Psoas muscle (tissue), 8 donors: ENCODE data around the gene SDCCAG8. TPM values are rescaled to one million over a fixed set of nuclear protein-coding genes. Genes with fewer than 3 reads are reported as not detected.

Source experiments
- ATAC-seq, 4 donors: fragments of 200-7000 bp; cut with Tn5 transposase; one replicate each; pipeline ENCODE4 v1.9.1; 2020; ENCODE audit warnings: moderate library complexity in 3 of 4, mild to moderate bottlenecking in 2 of 4
- DNase-seq, 2 donors: peaks; one replicate each; pipeline ENCODE4 v3.0.0-alpha.2; 2020
- H3K27ac ChIP-seq: fragments of 200-600 bp; one replicate; pipeline ENCODE4 v1.8.0; 2022
- H3K27me3 ChIP-seq, 3 donors: fragments of 200-600 bp in 1 of 3; one replicate each; pipeline versions ENCODE4 v1.6.1 to v1.8.0; 2013 to 2022; ENCODE audit warnings: low read length in 2 of 3, mild to moderate bottlenecking in 2 of 3, moderate library complexity in 1 of 3; ENCODE audit not compliant: insufficient read depth in 3 of 3
- H3K36me3 ChIP-seq, 2 donors: fragments of 200-600 bp in 1 of 2; one replicate each; pipeline versions ENCODE4 v1.6.1 to v1.8.0; 2013 to 2022; ENCODE audit warnings: low read depth in 1 of 2, mild to moderate bottlenecking in 1 of 2, moderate library complexity in 1 of 2; ENCODE audit not compliant: insufficient read depth in 1 of 2
- H3K4me1 ChIP-seq: fragments of 200-600 bp; one replicate; pipeline ENCODE4 v1.8.0; 2022
- H3K4me3 ChIP-seq: fragments of 200-600 bp; one replicate; pipeline ENCODE4 v1.8.0; 2022; ENCODE audit warnings: mild to moderate bottlenecking
- H3K9me3 ChIP-seq: fragments of 200-600 bp; one replicate; pipeline ENCODE4 v1.8.0; 2022
- WGBS, 3 donors: extraction: QIAGEN DNeasy Blood & Tissue Kit; methylation state at CpG; one replicate each; pipeline versions ENCODE4 v1.1.6 to v1.1.7; 2013; 5-methylcytosine and 5-hydroxymethylcytosine counted together
- intact Hi-C, 2 donors: fragments of 100-400 bp; cut with DNase I; formaldehyde crosslinking; loops; one replicate each; pipeline versions ENCODE4 v1.11.0 to v1.14.2; 2022
- polyA plus RNA-seq, 3 donors: library from polyadenylated mRNA; stranded (reverse); fragments of 200-250 nt; gene quantifications; one replicate each; pipeline ENCODE4 v1.2.3, GENCODE V29; 2013
- total RNA-seq, 4 donors: library from RNA; stranded (reverse); fragmentation: NEBNext Ultra II Directional in 2 of 4; extraction: Animal tissue kit (Norgen Biotek cat#: 25700) in 2 of 4; gene quantifications; one replicate each; pipeline versions ENCODE4 v1.2.1 to v1.2.4, GENCODE V29; 2021 to 2023
- TF ChIP-seq, protein P1 (sequence below): fragments of 200-600 bp; IDR thresholded peaks from one replicate; pipeline ENCODE4 v1.8.0; 2022; ENCODE audit warnings: antibody characterized with exemption
- donor health status: healthy with polysubstance abuse.
- donor health status: DM: no; HTN: no; CAD: no; lungs with moderate emphysema.
- donor health status: Bipolar disorder and iron deficiency.
- donor health status: healthy.
- donor health status: DM: yes; HTN: yes; CAD: no.
- donor health status: DM: no; HTN: no; CAD: no.
- donor health status: DM: no; HTN: no; CAD: no.
- donor health status: DM: yes; HTN: yes; CAD: no.

Gene SDCCAG8
- total and polyA plus RNA-seq, 7 donors, result 6.4 to 27.6 (median 20.9) TPM

DNA sequence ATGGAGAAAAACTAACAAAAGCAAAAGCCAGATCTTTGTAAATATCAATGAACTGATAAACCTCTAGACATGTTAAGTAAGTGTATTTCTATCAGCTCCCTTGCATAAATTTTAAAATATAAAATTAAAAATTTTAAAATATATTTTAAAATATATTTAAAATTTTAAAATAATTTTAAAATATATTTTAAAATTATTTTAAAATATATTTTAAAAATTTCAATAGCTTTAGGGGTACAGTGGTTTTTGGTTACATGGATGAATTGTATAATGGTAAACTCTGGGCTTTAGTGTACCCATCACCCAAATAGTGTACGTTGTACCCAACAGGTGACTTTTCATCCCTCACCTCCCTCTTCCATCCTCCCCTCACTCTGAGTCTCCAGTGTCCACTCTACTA lies 279.2 kb downstream of the SDCCAG8 start:
- TF ChIP-seq, protein P1, sequence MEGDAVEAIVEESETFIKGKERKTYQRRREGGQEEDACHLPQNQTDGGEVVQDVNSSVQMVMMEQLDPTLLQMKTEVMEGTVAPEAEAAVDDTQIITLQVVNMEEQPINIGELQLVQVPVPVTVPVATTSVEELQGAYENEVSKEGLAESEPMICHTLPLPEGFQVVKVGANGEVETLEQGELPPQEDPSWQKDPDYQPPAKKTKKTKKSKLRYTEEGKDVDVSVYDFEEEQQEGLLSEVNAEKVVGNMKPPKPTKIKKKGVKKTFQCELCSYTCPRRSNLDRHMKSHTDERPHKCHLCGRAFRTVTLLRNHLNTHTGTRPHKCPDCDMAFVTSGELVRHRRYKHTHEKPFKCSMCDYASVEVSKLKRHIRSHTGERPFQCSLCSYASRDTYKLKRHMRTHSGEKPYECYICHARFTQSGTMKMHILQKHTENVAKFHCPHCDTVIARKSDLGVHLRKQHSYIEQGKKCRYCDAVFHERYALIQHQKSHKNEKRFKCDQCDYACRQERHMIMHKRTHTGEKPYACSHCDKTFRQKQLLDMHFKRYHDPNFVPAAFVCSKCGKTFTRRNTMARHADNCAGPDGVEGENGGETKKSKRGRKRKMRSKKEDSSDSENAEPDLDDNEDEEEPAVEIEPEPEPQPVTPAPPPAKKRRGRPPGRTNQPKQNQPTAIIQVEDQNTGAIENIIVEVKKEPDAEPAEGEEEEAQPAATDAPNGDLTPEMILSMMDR, result no peak
- 97 to 100% (median 100%) methylated on average over 1 of the region's 1 CpG for WGBS, 3 donors
- intact Hi-C loops, result no loop called here
- ATAC-seq (no peak), DNase-seq (no peak)
- H3K9me3 ChIP-seq, result no peaks in the 10 kb centered on the region
- no peaks in the 10 kb centered on the region for H3K4me1 ChIP-seq
- no peak overlapping the region for H3K4me3 ChIP-seq
- no peaks in the 10 kb centered on the region for H3K36me3 ChIP-seq
- H3K27ac ChIP-seq, result no peak overlapping the region
- H3K27me3 ChIP-seq, result no peaks in the 10 kb centered on the region

DNA sequence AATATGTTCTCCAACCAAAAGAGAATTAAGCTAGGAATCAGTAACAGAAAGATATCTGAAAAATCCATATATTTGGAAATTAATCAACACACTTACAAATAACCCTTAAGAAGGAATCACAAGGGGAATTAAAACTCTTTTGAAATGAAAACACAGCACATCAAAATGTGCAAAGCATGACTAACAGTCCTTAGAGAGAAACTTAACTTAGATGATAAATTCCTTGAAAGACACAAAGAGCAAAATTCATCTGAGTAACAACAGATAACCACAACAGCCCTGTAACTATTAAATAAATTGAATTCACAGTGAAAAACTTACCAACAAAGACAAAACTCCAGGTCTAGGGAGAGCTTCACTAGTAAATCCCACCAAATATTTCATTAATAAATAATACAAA lies 283.8 kb downstream of the SDCCAG8 start:
- Histone ChIP-seq H3K36me3 (peaks cover 0 to 5% of the 10 kb centered on the region in 2 donors), H3K4me3 (no peak overlapping the region), H3K9me3 (no peaks in the 10 kb centered on the region), H3K4me1 (no peaks in the 10 kb centered on the region), H3K27ac (no peak overlapping the region), H3K27me3 (no peaks in the 10 kb centered on the region)
- intact Hi-C loops, result no loop called here
- no peak for DNase-seq
- ATAC-seq, result no peak
- TF ChIP-seq, protein P1, result no peak

DNA sequence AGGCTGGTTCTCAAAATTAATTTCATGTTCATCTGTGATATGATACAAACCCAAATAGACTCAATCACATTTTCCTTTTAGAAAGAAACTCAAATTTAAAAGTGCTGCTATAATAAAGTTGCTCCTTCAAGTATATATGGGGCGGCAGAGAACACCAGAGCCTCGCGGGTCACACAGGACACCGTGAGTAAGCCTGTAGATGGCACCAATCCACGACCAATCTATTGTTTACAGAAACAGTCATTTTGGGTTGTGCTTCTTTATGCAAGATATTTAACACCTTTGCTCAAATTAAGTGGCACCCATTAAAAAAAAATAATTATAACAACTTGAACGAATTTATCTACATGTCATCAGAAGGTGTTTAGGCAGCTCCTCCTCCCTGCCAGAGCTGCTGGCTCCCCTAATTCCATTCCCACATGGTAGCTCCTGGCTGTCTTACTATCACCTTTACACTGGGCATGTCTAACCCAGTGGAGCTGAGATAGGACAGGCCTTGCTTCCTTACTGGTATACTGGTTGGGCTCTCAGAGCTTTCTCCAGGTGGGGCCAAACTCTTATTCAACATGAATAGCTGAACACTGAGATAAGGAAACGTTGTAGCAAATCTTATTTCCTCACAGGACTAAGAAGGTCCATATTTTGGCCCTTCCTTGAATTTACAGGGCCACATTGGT lies 287.0 kb downstream of the SDCCAG8 start:
- Histone ChIP-seq H3K36me3 (peaks cover 0 to 6% of the 10 kb centered on the region in 2 donors), H3K4me3 (no peak overlapping the region), H3K9me3 (no peaks in the 10 kb centered on the region), H3K4me1 (no peaks in the 10 kb centered on the region), H3K27me3 (no peaks in the 10 kb centered on the region), H3K27ac (no peak overlapping the region)
- WGBS, 3 donors, result 78 to 82% (median 78%) methylated on average over 7 of the region's 7 CpGs
- TF ChIP-seq, protein P1, result no peak
- ATAC-seq, result no peak
- DNase-seq, result no peak
- intact Hi-C loops, result no loop called here

DNA sequence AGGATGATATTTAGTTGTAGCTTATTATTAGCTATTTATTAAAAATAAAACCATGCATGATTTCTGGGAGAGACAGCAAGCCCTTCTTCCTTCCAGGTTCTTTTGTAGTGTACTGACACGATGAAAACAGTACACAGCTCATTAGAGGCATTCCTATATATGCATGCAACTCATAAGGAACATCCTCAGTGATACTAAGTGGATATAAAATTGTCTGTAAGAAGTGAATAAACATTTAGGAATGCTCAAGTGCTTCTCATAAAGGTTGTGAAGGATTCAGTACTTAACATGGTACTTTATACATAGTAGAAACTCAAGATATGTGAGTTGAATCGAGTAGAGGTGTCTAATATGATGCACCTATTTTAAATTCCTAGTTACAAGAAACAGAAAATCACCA lies 287.7 kb downstream of the SDCCAG8 start:
- TF ChIP-seq, protein P1, result no peak
- peaks cover 0 to 6% of the 10 kb centered on the region in 2 donors for H3K36me3 ChIP-seq
- WGBS, 3 donors, result 96 to 97% (median 96%) methylated on average over 2 of the region's 2 CpGs

GRCh38 chr1:243546457-243546856 lies 290.6 kb downstream of the SDCCAG8 start:
- Histone ChIP-seq H3K9me3 (no peaks in the 10 kb centered on the region), H3K27me3 (no peaks in the 10 kb centered on the region), H3K36me3 (peaks cover 0 to 6% of the 10 kb centered on the region in 2 donors), H3K4me3 (no peak overlapping the region), H3K4me1 (no peaks in the 10 kb centered on the region), H3K27ac (no peak overlapping the region)
- ATAC-seq (no peak), DNase-seq (no peak)
- intact Hi-C loops, result no loop called here
- WGBS, 3 donors, result 0% methylated on average over 1 of the region's 1 CpG
- TF ChIP-seq, protein P1, result no peak

More for the DNA sequence above, 287.7 kb downstream of the SDCCAG8 start:
- Histone ChIP-seq H3K27me3 (no peaks in the 10 kb centered on the region), H3K4me1 (no peaks in the 10 kb centered on the region), H3K4me3 (no peak overlapping the region), H3K27ac (no peak overlapping the region), H3K9me3 (no peaks in the 10 kb centered on the region)
- intact Hi-C loops, result no loop called here
- DNase-seq, result no peak
- ATAC-seq, result no peak
